H1 (cell line): ENCODE results near the gene TMCC1.

ENCODE experiments used
- ASH2L ChIP-seq: fragments of 200-600, 300-600 bp; sonication (generic); IDR thresholded peaks from one replicate; pipeline ENCODE4 v1.7.1; 2017; ENCODE audit warnings: low read length
- CHD2 ChIP-seq: IDR thresholded peaks from 2 replicates; pipeline ENCODE4 v1.6.1; 2012; ENCODE audit warnings: low read length, improper control_type of control experiment
- CTCF ChIP-seq, 3 experiments: IDR thresholded peaks; 1 replicate in 2 of 3; 2 replicates in 1 of 3; pipeline versions ENCODE4 v1.5.1 to v1.6.1; 2011; ENCODE audit warnings: low read length in 3 of 3, mild to moderate bottlenecking in 3 of 3, inconsistent platforms in 2 of 3, low read depth in 1 of 3, moderate library complexity in 1 of 3; ENCODE audit not compliant: insufficient read depth in 1 of 3; ENCODE audit errors: control extremely low read depth in 1 of 3
- EGR1 ChIP-seq: IDR thresholded peaks from 2 replicates; pipeline ENCODE4 v1.6.1; 2011; ENCODE audit warnings: low read depth, low read length, borderline replicate concordance
- EP300 ChIP-seq, 2 experiments: IDR thresholded peaks; 1 replicate in 1 of 2; 2 replicates in 1 of 2; pipeline ENCODE4 v1.6.1; 2011 to 2012; ENCODE audit warnings: low read depth in 2 of 2, low read length in 2 of 2, mild to moderate bottlenecking in 2 of 2, borderline replicate concordance in 1 of 2, inconsistent platforms in 1 of 2, moderate library complexity in 1 of 2
- EZH2 ChIP-seq: fragments of 200-600 bp; sonication (generic); IDR thresholded peaks from 2 replicates; pipeline ENCODE4 v1.7.1; 2012; ENCODE audit warnings: low read depth, mild to moderate bottlenecking, moderate library complexity, low read length, inconsistent platforms; ENCODE audit not compliant: severe bottlenecking
- FOSL1 ChIP-seq: IDR thresholded peaks from 2 replicates; pipeline ENCODE4 v1.6.1; 2011; ENCODE audit warnings: mild to moderate bottlenecking, low read depth, low read length, moderate library complexity; ENCODE audit not compliant: insufficient read depth
- HDAC2 ChIP-seq, 2 experiments: fragments of 300-600 bp in 1 of 2; sonication (generic) in 1 of 2; IDR thresholded peaks; 2 replicates each; pipeline ENCODE4 v1.6.1; 2011 to 2012; ENCODE audit warnings: low read depth in 2 of 2, low read length in 2 of 2, mild to moderate bottlenecking in 2 of 2, moderate library complexity in 2 of 2, borderline replicate concordance in 1 of 2, inconsistent platforms in 1 of 2
- JUND ChIP-seq: IDR thresholded peaks from 2 replicates; pipeline ENCODE4 v1.6.1; 2011; ENCODE audit warnings: mild to moderate bottlenecking, improper control_type of control experiment, low read length
- MAX ChIP-seq: IDR thresholded peaks from 2 replicates; pipeline ENCODE4 v1.6.1; 2012; ENCODE audit warnings: inconsistent platforms
- POLR2A ChIP-seq, 2 experiments: IDR thresholded peaks; 1 replicate in 1 of 2; 2 replicates in 1 of 2; pipeline ENCODE4 v1.6.1; 2011; ENCODE audit warnings: low read depth in 2 of 2, low read length in 2 of 2, mild to moderate bottlenecking in 2 of 2; ENCODE audit errors: control extremely low read depth in 1 of 2

GRCh38 chr3:129917423-129918007 is 24.0 kb upstream of the TMCC1 start:
- TF ChIP-seq ASH2L = no peak
- no peak for TF ChIP-seq MAX
- TF ChIP-seq FOSL1 = no peak
- no peak for TF ChIP-seq JUND
- TF ChIP-seq POLR2A (IDR thresholded peaks at IDR 0.05; ENCODE audit: control extremely low read depth in 1 of 2, low read depth in 2 of 2, low read length in 2 of 2) = no peak
- no peak for TF ChIP-seq EGR1
- TF ChIP-seq HDAC2 (IDR thresholded peaks at IDR 0.05; ENCODE audit: borderline replicate concordance in 1 of 2, low read depth in 2 of 2, low read length in 2 of 2) = no peak
- no peak for TF ChIP-seq EP300 (IDR thresholded peaks at IDR 0.05; ENCODE audit: borderline replicate concordance in 1 of 2, low read depth in 2 of 2, low read length in 2 of 2)
- no peak for TF ChIP-seq EZH2
- no peak for TF ChIP-seq CTCF (IDR thresholded peaks at IDR 0.05; ENCODE audit: control extremely low read depth in 1 of 3, insufficient read depth in 1 of 3, low read depth in 1 of 3, low read length in 3 of 3)
- no peak for TF ChIP-seq CHD2
